IPS-NIHi11 (cell line): ENCODE data around the gene CAT.

Experiments
- DNase-seq: peaks from one replicate; pipeline ENCODE4 v3.0.0; 2012; ENCODE audit warnings: mixed read lengths, low spot score

CAT gene

GRCh38 chr11:34425360-34425759 is 13.4 kb upstream of the CAT start:
- DNase-seq, result no peak

DNA sequence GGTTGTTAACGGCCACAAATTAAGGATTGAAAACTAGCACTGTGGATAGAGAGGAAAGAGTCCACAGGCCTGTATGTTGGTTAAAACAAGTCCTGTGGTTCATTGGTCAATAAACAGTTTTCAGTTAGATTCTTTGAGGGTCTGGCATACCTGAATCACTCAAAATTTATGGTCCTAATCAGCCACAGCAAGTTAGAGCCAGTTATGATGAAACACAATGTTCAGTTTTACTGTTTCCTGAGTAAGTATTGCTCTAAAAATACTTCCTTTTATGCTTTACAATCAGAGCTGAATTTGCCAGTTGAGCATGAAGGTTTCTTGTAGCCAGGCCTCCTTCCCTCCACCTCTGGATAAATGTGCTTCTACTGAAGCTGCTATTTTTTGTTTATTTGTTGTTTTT is 12.9 kb upstream of the CAT start:
- DNase-seq, result no peak

GRCh38 chr11:34426766-34427185 is 12.0 kb upstream of the CAT start:
- no peak for DNase-seq

DNA sequence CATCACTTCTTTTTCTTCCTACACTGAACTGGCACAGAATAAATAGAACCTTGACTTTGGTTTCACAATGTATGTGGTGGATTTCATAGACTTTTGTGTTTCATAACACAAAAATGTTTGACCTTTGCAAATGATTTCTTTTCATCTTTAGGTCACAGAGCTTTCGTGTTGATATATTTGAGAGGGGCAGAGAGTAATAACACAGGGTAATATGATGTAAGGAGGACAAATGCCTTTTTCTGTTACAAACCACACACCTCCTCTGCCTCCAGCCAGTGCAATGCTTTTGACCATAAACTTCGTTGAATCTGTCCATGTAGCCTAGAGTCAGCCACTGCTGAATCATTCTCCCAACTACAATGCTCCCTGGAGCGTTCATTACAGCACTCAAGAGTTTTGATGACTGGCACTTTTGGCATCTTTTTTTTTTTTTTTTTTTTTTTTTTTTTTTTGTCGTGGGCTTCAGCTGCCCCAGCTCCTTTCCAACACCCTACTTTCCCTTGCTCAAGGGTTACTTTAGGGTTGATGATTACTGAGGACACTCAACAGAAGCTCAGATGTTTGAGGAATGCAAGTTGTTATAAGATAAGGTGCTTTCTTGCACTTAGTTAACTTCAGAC is 11.4 kb upstream of the CAT start:
- DNase-seq, result no peak

DNA sequence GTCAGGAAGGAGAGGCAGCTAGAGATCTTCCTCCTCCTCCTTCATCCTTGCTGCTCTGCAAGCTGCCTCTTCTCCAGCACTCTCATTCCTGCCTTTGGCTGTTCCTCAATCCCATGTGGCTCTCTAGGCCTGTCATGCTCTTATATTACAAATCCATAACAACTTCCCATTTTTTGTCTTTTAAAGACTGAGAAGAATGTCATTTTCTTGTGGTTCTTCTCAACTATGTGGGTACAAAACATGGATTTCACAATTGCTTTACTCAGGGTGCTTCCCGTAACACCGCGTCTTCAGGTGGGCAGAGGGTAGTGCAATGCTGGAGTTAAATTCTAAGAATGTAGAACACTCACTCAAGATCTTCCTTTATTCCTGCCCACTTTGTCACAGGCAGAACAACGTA is 6.8 kb upstream of the CAT start:
- no peak for DNase-seq

GRCh38 chr11:34432822-34433221 is 5.9 kb upstream of the CAT start:
- no peak for DNase-seq

DNA sequence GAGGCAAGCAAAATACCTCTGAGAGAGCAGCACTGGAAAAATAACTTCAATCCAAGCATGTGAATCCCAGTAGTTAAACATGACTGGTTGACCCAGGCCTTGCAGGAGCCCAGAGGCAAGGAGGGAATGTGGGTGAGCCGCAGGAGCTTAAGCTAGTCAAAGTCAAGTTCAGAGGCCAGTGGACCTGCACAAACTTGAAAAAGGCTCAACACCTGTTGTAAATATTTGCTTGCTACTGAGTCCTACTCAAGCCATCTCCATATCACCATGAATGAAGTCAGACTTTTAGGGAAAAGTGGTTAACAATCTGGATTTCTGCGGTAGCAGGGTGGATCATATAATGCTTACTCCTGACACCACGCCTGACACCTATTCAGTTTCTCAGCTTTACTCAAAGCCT is 4.8 kb upstream of the CAT start:
- DNase-seq, result no peak

- DNase-seq, result no peak
These were observed 1.3 kb upstream of the CAT start for GRCh38 chr11:34437224-34438125.

DNA sequence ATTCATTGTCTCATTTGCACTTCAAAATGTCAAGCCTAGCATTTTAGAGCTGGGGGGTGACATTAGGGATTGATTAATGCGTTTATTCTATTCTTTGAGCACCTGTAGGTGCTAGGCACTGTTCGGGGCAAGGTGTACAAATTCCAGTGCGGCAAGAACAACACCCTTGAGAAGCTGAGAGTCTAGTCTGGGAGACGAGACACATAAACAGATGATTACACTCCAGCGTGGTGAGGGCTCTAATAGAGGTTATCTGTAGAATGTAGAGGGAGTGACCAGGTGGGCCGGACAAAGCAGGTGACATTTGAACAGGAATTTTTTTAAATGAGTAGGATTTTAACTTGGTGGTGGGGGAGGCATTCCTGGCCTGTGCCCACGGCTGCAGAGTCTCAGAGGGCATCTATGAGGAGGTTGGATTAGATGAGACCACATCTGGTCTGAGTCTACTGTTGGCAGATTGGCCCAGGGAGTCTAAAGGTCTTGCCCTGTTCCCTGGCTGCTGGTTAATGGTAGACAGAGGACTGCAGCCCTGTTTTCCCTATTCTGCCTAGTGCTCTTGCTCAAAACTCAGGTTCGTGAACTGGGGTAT is 970 bp downstream of the CAT start:
- DNase-seq, result no peak

DNA sequence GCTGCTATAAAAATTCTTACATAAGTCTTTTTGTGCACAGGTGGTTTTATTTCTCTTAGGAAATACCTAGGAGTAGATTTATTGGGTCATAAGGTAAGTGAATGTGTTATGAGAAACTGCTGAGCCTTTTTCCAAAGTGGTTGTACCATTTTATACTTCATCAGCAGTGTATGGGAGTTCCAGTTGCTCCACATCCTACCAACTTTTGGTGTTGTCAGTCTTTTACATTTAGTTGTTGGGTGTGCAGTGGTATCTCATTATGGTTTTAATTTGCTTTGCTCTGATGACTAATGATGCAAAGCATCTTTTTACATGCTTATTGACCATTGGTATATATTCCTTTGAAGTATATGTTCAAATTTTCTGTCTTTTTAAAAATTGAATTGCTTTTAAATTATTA is 3.1 kb downstream of the CAT start:
- DNase-seq, result no peak

DNA sequence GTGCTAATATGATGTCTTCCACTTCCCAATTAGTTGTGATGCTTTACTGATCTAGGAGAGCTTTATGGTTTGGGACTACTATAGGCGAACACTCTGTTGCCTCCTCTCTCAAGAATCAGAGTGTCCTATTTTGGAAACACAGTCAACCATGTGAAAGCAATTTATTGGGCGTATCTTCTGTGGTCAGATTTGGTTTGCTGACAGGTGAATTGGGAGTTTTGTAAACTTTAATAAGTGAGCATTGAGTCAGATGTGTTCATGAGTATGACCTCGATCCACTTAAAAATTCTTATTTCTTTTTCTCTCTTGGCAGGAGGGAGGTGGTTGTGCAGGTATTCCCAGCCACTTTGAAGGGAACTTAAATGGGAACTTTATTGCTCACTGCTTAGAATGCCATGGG is 4.4 kb downstream of the CAT start:
- no peak for DNase-seq

DNA sequence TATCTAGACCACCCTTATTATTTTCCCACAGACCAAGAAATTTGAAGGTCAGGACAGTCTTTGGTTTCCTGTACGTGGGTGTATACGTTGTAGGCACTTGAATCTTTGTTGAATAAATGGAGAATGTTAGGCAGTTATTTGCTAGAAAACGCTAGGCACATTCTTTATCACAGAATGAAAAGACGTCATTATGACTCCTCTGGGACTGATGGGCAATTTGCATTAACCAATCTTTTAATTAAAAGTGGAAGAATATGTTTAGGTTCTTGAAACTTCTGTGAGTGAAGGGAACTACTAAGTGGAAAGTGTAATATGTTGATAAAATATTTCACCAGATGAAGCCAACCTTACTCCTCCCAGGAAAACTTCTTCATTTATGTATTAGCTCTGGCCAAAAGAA is 5.7 kb downstream of the CAT start:
- DNase-seq, result no peak

DNA sequence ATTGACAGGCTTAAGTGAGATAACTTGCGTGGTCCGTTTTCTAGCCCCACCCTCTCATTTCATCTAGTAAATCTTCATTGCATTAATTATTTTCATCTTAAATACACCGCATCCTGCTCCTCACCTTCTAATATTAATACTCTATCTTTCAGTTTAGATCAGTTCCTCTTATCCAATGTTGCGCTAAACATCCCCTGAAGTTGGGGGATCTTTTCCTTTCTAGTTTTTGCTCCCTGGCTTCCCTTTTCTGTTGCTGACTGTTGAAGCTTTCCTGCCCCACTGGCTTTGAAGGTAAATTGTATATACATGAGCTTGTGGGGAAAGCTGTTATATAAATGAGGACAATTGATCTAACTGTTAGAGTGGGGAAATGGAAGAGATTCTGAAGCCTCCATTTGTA is 7.2 kb downstream of the CAT start:
- no peak for DNase-seq

DNA sequence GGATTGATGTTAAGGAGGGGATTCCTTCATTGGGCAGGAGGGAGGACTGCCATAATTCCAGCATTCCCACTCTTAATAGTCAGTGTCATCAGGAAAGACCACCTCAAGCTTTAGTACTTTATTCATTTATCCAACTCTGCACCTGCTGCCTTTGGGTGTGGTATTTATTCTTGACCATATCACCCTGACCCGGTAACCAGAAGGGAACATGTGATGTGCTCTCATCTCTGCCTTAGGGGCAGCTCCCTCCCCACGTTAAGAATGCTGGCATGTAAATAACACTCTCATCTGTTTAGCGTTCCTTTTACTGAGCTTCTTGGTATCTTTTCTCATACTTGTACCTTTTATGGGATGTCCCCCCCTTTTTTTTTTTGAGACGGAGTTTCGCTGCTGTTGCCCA is 7.7 kb downstream of the CAT start:
- DNase-seq, result no peak

- no peak for DNase-seq
These were observed 8.3 kb downstream of the CAT start for GRCh38 chr11:34447044-34447443.

DNA sequence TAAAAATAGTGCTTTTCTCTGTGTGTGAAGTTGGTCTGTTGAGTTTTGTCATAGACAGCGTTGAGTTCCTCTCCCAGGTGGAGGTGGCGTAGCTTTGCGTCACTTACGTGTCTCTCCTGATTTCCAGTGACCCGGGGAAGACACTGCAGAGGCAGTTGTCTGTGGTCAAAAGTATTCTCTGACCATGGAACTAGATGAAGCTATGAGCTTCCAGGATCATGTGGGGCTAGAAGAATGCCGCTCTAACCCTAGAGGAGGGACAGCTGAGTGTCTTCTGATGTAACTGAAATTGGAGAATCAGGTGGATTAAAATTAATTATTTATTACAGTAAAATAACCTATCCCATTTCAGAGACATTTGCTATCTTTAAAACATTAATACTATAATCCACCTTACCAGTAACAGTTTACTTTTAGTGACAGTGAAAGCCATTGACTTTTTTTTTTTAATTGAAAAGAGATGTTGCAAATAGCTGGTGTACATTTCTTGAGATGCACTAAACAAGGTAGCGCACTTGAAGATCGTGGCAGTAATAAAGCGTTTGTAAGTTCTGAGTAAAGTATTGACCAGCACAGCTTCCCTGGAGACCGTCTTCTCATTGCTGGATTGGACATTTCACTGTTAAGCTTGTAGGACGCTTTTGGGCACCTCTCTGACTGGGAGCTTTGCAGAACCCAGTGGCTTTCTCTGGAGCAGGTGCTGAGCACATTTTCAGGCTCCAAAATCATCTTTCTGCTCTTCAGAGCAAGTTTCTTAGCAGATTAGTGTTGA is 9.7 kb downstream of the CAT start:
- no peak for DNase-seq

DNA sequence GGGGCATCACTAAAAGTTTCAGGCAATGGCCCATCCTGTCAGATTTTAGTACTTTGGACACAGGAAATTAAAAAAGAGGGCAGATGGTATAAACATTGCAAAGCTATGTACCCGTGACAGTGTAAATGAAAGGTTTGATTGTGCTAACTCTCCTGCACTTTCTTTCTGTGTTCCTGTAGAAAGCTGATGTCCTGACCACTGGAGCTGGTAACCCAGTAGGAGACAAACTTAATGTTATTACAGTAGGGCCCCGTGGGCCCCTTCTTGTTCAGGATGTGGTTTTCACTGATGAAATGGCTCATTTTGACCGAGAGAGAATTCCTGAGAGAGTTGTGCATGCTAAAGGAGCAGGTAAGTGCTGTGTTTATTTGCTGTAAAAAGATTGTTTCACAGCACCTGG is 10.3 kb downstream of the CAT start:
- no peak for DNase-seq

- no peak for DNase-seq
These were observed 12.3 kb downstream of the CAT start for GRCh38 chr11:34451053-34451452.

- no peak for DNase-seq
These were observed 15.7 kb downstream of the CAT start for GRCh38 chr11:34454308-34455032.

DNA sequence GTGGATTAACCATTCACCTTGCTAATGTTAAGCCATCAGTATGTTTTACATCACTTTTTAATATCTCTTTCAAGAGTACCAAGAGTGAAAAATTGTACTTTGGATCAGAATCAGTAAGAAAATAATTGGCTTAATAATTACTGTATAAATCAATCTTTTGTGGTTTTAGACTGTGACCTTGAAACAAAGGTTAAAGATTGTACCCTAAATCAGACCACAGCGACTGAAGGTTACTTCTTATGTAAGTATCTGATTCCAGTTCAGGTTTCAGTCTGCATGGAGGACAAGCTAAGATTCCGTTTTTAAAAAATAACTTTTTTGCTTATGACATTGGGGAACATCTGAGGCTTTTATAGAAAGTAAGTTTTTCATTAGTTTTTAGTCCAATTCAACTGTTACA is 18.9 kb downstream of the CAT start:
- no peak for DNase-seq

DNA sequence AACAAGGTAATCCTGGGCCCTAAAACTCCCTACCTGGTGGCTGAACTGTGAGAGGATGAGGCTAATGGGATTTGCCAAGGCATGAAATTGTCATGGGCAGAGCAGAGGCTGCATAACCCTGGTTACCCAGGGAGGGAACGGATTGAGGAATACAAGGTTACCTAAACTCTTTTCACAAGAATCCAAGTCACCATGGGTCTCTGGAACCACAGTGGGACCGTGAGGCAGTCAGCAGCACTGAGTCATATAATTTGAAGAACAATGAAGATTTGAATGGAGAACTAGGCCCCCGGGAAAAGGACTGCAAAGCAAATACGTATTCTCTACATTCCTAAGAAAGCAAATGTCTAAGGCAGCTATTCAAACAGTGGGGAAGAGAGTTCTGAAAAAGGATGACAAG is 19.8 kb downstream of the CAT start:
- no peak for DNase-seq
